Measurements from ENCODE around the gene PAX6.

PAX6 gene

GRCh38 chr11:31796499-31797189 lies 14.5 kb downstream of the PAX6 start:
- DNase-seq: no peak

- no peak for DNase-seq
Observed at GRCh38 chr11:31795706-31796498, 15.2 kb downstream of the PAX6 start.

- DNase-seq: no peak
Observed at GRCh38 chr11:31794548-31794947, 16.6 kb downstream of the PAX6 start.

- DNase-seq: no peak
Observed at GRCh38 chr11:31793264-31793663, 17.9 kb downstream of the PAX6 start.

GRCh38 chr11:31792456-31792855 lies 18.7 kb downstream of the PAX6 start:
- no peak for DNase-seq

GRCh38 chr11:31792036-31792435 lies 19.1 kb downstream of the PAX6 start:
- no peak for DNase-seq

- DNase-seq: no peak
Observed at GRCh38 chr11:31790649-31791048, 20.5 kb downstream of the PAX6 start.

GRCh38 chr11:31788085-31788484 lies 23.0 kb downstream of the PAX6 start:
- no peak for DNase-seq

GRCh38 chr11:31786996-31787685 lies 24.0 kb downstream of the PAX6 start:
- DNase-seq: no peak

- DNase-seq: no peak
Observed at GRCh38 chr11:31784611-31785010, 26.5 kb downstream of the PAX6 start.

GRCh38 chr11:31783252-31783651 lies 27.9 kb downstream of the PAX6 start:
- DNase-seq: no peak

GRCh38 chr11:31782257-31782656 lies 28.9 kb downstream of the PAX6 start:
- DNase-seq: no peak

GRCh38 chr11:31780480-31780971 lies 30.6 kb downstream of the PAX6 start:
- no peak for DNase-seq

GRCh38 chr11:31780078-31780477 lies 31.0 kb downstream of the PAX6 start:
- no peak for DNase-seq

GRCh38 chr11:31779374-31779791 lies 31.7 kb downstream of the PAX6 start:
- DNase-seq: no peak

GRCh38 chr11:31772412-31772811 lies 38.7 kb downstream of the PAX6 start:
- no peak for DNase-seq

GRCh38 chr11:31770011-31770700 lies 41.0 kb downstream of the PAX6 start:
- DNase-seq: no peak

GRCh38 chr11:31768749-31769640 lies 42.1 kb downstream of the PAX6 start:
- no peak for DNase-seq

- DNase-seq: no peak
Observed at GRCh38 chr11:31767685-31768084, 43.4 kb downstream of the PAX6 start.

- no peak for DNase-seq
Observed at GRCh38 chr11:31767066-31767465, 44.1 kb downstream of the PAX6 start.

- DNase-seq: no peak
Observed at GRCh38 chr11:31764766-31765165, 46.4 kb downstream of the PAX6 start.

- DNase-seq: no peak
Observed at GRCh38 chr11:31764261-31764660, 46.9 kb downstream of the PAX6 start.

Measured in inflammatory macrophage treated with lipopolysaccharide for 4 hours (primary cell).